Transverse colon (tissue), 4 donors: Measurements from ENCODE around the gene KIAA1755. TPM values are rescaled to one million over a fixed set of nuclear protein-coding genes. Genes with fewer than 3 reads are reported as not detected.

Source experiments
- DNase-seq: peaks from one replicate; pipeline ENCODE4 v3.0.0-alpha.2; 2019
- H3K27ac ChIP-seq, 4 donors: fragments of 200-600 bp; sonication (generic); 2 replicates each; pipeline ENCODE4 v1.5.1; 2016 to 2018; ENCODE audit warnings: inconsistent platforms in 4 of 4
- H3K27me3 ChIP-seq: fragments of 200-600 bp; sonication (generic); 2 replicates; pipeline ENCODE4 v1.5.1; 2017; ENCODE audit warnings: inconsistent platforms
- H3K36me3 ChIP-seq, 4 donors: fragments of 200-600 bp; sonication (generic); 2 replicates each; pipeline ENCODE4 v1.5.1; 2017 to 2019; ENCODE audit warnings: inconsistent platforms in 4 of 4
- H3K4me1 ChIP-seq, 4 donors: fragments of 200-600 bp; sonication (generic); 2 replicates each; pipeline ENCODE4 v1.5.1; 2017 to 2020; ENCODE audit warnings: inconsistent platforms in 4 of 4
- H3K4me3 ChIP-seq, 4 donors: fragments of 200-600 bp; sonication (generic); 1 replicate in 1 of 4; 2 replicates in 3 of 4; pipeline versions ENCODE4 v1.5.1 to v1.6.1; 2017 to 2019; ENCODE audit warnings: inconsistent platforms in 4 of 4
- H3K9me3 ChIP-seq, 2 donors: fragments of 200-600 bp; sonication (generic); 2 replicates each; pipeline ENCODE4 v1.5.1; 2017 to 2019; ENCODE audit warnings: inconsistent platforms in 2 of 2
- EP300 ChIP-seq: sonication (generic); formaldehyde crosslinking; IDR thresholded peaks from one replicate; pipeline ENCODE4 v1.6.1; 2017; ENCODE audit warnings: antibody characterized with exemption, low read depth
- POLR2A ChIP-seq: fragments of 450-650 bp; IDR thresholded peaks from one replicate; pipeline ENCODE4 v1.6.1; 2016; ENCODE audit warnings: antibody characterized with exemption, mild to moderate bottlenecking, moderate library complexity
- POLR2AphosphoS5 ChIP-seq, 3 donors: sonication (generic); formaldehyde crosslinking; IDR thresholded peaks; one replicate each; pipeline ENCODE4 v1.6.1; 2016; ENCODE audit warnings: antibody characterized with exemption in 3 of 3
- WGBS, 2 donors: methylation state at CpG; one replicate each; pipeline ENCODE4 v1.1.5; 2018; ENCODE audit warnings: low coverage in 1 of 2; 5-methylcytosine and 5-hydroxymethylcytosine counted together
- in situ Hi-C, 4 donors: fragments of 200-750 bp; cut with MboI; loops; one replicate each; pipeline versions ENCODE4 v1.15.0 to v1.15.1; 2017; ENCODE audit warnings: low sequenced_read_pairs in 3 of 4, low pct_ligation_motif_present in 1 of 4, low pct_unique_long_range_greater_than_20kb in 1 of 4
- intact Hi-C: fragments of 100-400 bp; cut with DNase I; formaldehyde crosslinking; loops from one replicate; pipeline ENCODE4 v1.15.1; 2023; ENCODE audit warnings: low total_unique reads
- total RNA-seq, 4 donors: library from RNA; depleted of rRNA; stranded (reverse); fragments of >200 nt; gene quantifications; one replicate each; pipeline ENCODE4 v1.1.0, GENCODE V29; 2016
- TF ChIP-seq, protein P1 (sequence below), 5 experiments: fragments of 200-600 bp in 3 of 5; fragments of 450-650 bp in 2 of 5; sonication (generic) in 3 of 5; IDR thresholded peaks; 1 replicate in 2 of 5; 2 replicates in 3 of 5; pipeline ENCODE4 v1.5.1; 2016 to 2017; ENCODE audit warnings: antibody characterized with exemption in 5 of 5, inconsistent platforms in 3 of 5, mild to moderate bottlenecking in 2 of 5, moderate library complexity in 1 of 5

The KIAA1755 gene
- total RNA-seq, 4 donors from 2014 or later = 1.6 to 20.2 (median 3.7) TPM

DNA sequence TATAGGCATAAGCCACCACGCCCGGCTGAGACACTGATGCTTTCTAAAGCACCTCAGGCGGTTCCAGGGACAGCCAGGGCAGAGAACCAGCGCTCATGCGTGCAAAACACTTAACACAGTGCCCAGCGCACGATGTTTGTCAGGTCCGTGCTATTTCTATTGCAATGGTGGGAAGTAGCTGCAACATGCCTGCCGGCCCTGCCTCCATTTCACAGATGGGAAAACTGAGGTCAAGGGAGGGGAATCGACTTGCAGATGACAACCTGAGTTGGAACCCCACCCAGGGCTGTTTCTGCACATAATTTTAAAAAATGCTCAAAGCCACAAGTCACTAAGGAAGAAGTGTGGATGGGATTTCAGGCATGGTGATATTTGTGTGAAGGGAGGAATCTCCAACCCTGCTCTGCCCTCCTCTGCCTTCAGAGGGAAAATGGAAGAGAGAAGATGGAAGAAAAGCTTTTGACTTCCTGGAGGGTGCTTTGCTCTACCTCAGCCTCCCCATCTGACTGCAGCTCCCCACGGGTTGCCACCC is 39.9 kb downstream of the KIAA1755 start:
- WGBS, 2 donors = 59 to 100% methylated on average over 1 to 11 of the region's 11 CpGs
- intact Hi-C loops = no loop called here
- no peak for DNase-seq
- TF ChIP-seq EP300 = no peak
- TF ChIP-seq POLR2A = no peak
- TF ChIP-seq, protein P1, sequence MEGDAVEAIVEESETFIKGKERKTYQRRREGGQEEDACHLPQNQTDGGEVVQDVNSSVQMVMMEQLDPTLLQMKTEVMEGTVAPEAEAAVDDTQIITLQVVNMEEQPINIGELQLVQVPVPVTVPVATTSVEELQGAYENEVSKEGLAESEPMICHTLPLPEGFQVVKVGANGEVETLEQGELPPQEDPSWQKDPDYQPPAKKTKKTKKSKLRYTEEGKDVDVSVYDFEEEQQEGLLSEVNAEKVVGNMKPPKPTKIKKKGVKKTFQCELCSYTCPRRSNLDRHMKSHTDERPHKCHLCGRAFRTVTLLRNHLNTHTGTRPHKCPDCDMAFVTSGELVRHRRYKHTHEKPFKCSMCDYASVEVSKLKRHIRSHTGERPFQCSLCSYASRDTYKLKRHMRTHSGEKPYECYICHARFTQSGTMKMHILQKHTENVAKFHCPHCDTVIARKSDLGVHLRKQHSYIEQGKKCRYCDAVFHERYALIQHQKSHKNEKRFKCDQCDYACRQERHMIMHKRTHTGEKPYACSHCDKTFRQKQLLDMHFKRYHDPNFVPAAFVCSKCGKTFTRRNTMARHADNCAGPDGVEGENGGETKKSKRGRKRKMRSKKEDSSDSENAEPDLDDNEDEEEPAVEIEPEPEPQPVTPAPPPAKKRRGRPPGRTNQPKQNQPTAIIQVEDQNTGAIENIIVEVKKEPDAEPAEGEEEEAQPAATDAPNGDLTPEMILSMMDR (IDR thresholded peaks at IDR 0.05) = no peak
- TF ChIP-seq POLR2AphosphoS5 (IDR thresholded peaks at IDR 0.05) = no peak
- Histone ChIP-seq H3K4me1 (no peaks in the 10 kb centered on the region), H3K27ac (no peak overlapping the region), H3K36me3 (no peaks in the 10 kb centered on the region), H3K4me3 (no peak overlapping the region), H3K9me3 (no peaks in the 10 kb centered on the region), H3K27me3 (no peaks in the 10 kb centered on the region)
- in situ Hi-C loops = loop anchor here in 2 of 4 donors (10.0 kb wide), 3 partner anchors 104 to 166 kb away; no protein-coding TSS in a partner anchor

DNA sequence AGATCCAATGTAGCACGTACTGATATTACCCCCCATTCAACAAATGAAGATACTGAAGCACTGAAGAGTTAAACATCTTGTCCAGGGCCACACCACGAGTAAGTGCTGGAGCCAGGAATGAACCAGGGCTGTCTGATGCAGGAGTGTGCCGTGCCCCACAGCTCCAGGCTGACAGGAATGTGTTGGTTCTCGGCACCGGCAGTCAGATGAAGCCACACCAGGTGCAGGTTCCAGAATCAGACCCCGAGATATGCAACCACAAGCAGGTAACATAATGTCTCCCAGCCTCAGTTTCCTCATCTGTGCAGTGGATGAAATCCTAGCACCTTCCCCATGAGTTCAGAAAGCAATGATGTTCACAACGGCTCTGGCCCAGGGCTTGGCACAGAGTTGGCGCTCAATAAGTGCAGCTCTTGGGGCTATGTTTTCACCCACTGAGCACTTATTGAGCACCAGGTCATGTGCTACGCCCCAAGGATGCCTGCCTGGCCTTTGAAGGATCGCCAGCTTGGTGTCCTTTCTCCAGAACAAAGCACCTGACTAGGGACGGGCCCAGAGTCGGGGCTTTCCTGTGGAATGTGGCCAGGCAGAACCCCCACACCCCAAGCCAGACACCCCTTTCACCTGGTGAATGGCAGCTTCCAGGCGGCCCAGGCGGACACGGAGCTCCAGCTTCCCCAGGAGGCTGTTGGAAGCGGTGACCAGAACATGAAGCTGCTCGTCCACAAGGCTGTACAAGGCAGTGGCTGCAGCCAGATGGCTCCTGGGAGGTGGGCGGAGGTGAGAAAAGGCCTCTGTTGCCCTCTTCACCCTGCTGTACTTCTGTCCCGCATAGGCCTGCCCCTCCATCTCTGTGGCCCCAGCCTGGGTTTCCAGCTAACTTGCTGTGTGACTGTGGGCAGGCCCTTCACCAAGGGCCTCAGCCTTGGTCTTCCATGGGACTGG is 41.3 kb downstream of the KIAA1755 start:
- intact Hi-C loops (no loop called here), in situ Hi-C loops (no loop called here)
- H3K36me3 ChIP-seq = no peaks in the 10 kb centered on the region
- no peaks in the 10 kb centered on the region for H3K27me3 ChIP-seq
- WGBS, 2 donors = 78 to 100% methylated on average over 1 to 16 of the region's 19 CpGs
- no peak overlapping the region for H3K4me3 ChIP-seq
- no peak overlapping the region for H3K27ac ChIP-seq
- no peaks in the 10 kb centered on the region for H3K4me1 ChIP-seq
- TF ChIP-seq, protein P1 (IDR thresholded peaks at IDR 0.05) = no peak
- no peak for TF ChIP-seq POLR2A
- TF ChIP-seq POLR2AphosphoS5 (IDR thresholded peaks at IDR 0.05) = no peak
- TF ChIP-seq EP300 = no peak
- no peaks in the 10 kb centered on the region for H3K9me3 ChIP-seq
- DNase-seq = no peak

GRCh38 chr20:38218566-38218885 is 42.0 kb downstream of the KIAA1755 start:
- WGBS, 2 donors = 80% methylated on average over 7 of the region's 7 CpGs; no CpG with 5 or more reads in 1 of the 2 donors
- no peak overlapping the region for H3K4me3 ChIP-seq
- H3K4me1 ChIP-seq = no peaks in the 10 kb centered on the region
- H3K27me3 ChIP-seq = no peaks in the 10 kb centered on the region
- TF ChIP-seq EP300 (no peak), POLR2AphosphoS5 (IDR thresholded peaks at IDR 0.05) (no peak), POLR2A (no peak)
- TF ChIP-seq, protein P1 (IDR thresholded peaks at IDR 0.05) = no peak
- intact Hi-C loops (no loop called here), in situ Hi-C loops (no loop called here)
- no peak for DNase-seq
- H3K9me3 ChIP-seq = no peaks in the 10 kb centered on the region
- H3K36me3 ChIP-seq = no peaks in the 10 kb centered on the region
- H3K27ac ChIP-seq = no peak overlapping the region

DNA sequence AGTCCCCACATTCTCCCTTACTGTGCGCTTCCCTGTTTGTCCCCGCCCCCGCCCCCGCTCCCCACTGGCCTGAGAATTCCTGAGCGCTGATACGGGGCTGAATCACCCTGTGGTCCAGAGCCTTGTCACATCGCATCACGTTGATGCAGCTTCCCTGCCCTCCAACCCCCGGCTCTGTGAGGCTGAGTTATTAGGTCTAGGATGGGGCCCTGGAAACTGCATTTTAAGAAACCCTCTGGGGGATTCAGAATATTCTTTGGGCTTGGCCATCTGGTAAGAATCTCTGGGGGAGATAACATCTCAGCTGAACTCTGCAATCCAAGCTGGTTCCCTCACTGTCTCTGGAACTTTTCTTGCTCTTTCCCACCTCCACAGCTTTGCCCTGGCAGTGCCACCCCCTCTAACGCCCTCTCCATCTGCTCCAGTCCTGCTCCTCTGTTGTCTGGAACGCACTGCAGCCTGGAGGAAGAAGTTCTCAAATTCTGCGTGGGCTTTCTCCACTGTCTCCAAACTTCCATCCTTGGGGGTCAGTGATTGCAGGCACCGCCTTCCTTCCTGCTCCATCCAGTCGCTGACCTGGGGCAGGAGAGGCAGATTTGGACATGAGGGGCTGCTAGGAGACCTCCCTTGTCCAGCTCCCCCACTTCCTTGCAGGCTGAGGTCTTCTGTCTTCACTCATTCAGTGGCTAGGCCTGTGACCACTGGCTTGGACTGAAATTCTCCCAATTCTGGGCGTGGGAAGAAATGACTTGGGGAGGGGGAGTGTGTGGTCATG is 42.6 kb downstream of the KIAA1755 start:
- no peak overlapping the region for H3K4me3 ChIP-seq
- TF ChIP-seq POLR2A (no peak), EP300 (no peak), POLR2AphosphoS5 (IDR thresholded peaks at IDR 0.05) (no peak)
- TF ChIP-seq, protein P1 (IDR thresholded peaks at IDR 0.05) = no peak
- peak; percentile 17 for DNase-seq
- no peaks in the 10 kb centered on the region for H3K27me3 ChIP-seq
- 62% methylated on average over 15 of the region's 15 CpGs; no CpG with 5 or more reads in 1 of the 2 donors for WGBS, 2 donors
- no peak overlapping the region for H3K27ac ChIP-seq
- intact Hi-C loops (loop anchor here (2.0 kb wide), 1 partner anchor 157 kb away; no protein-coding TSS in a partner anchor), in situ Hi-C loops (no loop called here)
- H3K9me3 ChIP-seq = no peaks in the 10 kb centered on the region
- no peaks in the 10 kb centered on the region for H3K4me1 ChIP-seq
- H3K36me3 ChIP-seq = no peaks in the 10 kb centered on the region
